SH-SY5Y (cell line): Measurements from ENCODE around the gene KCNAB2.

ENCODE experiments used
- GATA2 ChIP-seq: IDR thresholded peaks from 2 replicates; pipeline ENCODE4 v1.6.1; 2011; ENCODE audit warnings: mild to moderate bottlenecking, low read depth, low read length
- GATA3 ChIP-seq: IDR thresholded peaks from 2 replicates; pipeline ENCODE4 v1.6.1; 2011; ENCODE audit warnings: low read depth, mild to moderate bottlenecking, low read length, moderate library complexity

- TF ChIP-seq GATA2 (no peak), GATA3 (no peak)
These were observed 8.3 kb upstream of the KCNAB2 start for GRCh38 chr1:6037338-6037762.
